SU-DHL-6 (cell line): ENCODE results near the gene FUCA2.

Experiments used
- H2AFZ ChIP-seq: fragments of 200-600 bp; sonication (generic); 2 replicates; pipeline ENCODE4 v1.6.1; 2014; ENCODE audit warnings: low read depth, mild to moderate bottlenecking, moderate library complexity, mixed read lengths, antibody characterized with exemption, low read length; ENCODE audit not compliant: severe bottlenecking
- H3F3A ChIP-seq: fragments of 200-600 bp; shearing (Covaris generic); 2 replicates; pipeline ENCODE4 v1.6.0; 2016; ENCODE audit warnings: antibody characterized with exemption, mild to moderate bottlenecking; ENCODE audit not compliant: insufficient read depth
- H3K27ac ChIP-seq: fragments of 200-600 bp; sonication (generic); 2 replicates; pipeline ENCODE4 v1.5.1; 2016; ENCODE audit warnings: low read depth, mild to moderate bottlenecking, low read length, moderate library complexity, mixed read lengths
- H3K27me3 ChIP-seq: fragments of 200-600 bp; sonication (generic), shearing (Covaris generic); 2 replicates; pipeline ENCODE4 v1.6.0; 2014; ENCODE audit warnings: mild to moderate bottlenecking, low read length
- H3K36me3 ChIP-seq: fragments of 200-600 bp; sonication (generic); 2 replicates; pipeline ENCODE4 v1.6.1; 2014; ENCODE audit warnings: mild to moderate bottlenecking, low read length, mixed read lengths
- H3K4me2 ChIP-seq: fragments of 300-600, 200-600 bp; shearing (Covaris generic), sonication (generic); 2 replicates; pipeline ENCODE4 v1.6.0; 2014; ENCODE audit warnings: low read length, low read depth, mild to moderate bottlenecking; ENCODE audit not compliant: poor library complexity, severe bottlenecking
- H3K4me3 ChIP-seq: fragments of 200-600 bp; sonication (generic); 2 replicates; pipeline ENCODE4 v1.5.1; 2014; ENCODE audit warnings: antibody characterized with exemption, low read length, mild to moderate bottlenecking, mixed read lengths; ENCODE audit not compliant: insufficient read depth, poor library complexity, severe bottlenecking
- H3K79me2 ChIP-seq: fragments of 200-600 bp; sonication (generic); 2 replicates; pipeline ENCODE4 v1.6.1; 2014; ENCODE audit warnings: mild to moderate bottlenecking, low read length, moderate library complexity; ENCODE audit not compliant: insufficient read depth
- H3K9ac ChIP-seq: fragments of 200-600 bp; sonication (generic); 2 replicates; pipeline ENCODE4 v1.7.0; 2014; ENCODE audit warnings: mild to moderate bottlenecking, low read length
- H3K9me2 ChIP-seq: fragments of 200-600 bp; sonication (generic); replicated peaks from 2 replicates; pipeline ENCODE4 v1.6.1; 2014; ENCODE audit warnings: low read length; ENCODE audit not compliant: insufficient read depth
- H3K9me3 ChIP-seq: fragments of 200-600 bp; sonication (generic); 2 replicates; pipeline ENCODE4 v1.6.1; 2014; ENCODE audit warnings: low read length, mixed read lengths; ENCODE audit not compliant: insufficient read depth
- H4K20me1 ChIP-seq: fragments of 200-600 bp; sonication (generic); 2 replicates; pipeline ENCODE4 v1.6.1; 2014; ENCODE audit warnings: low read depth, mild to moderate bottlenecking, antibody characterized with exemption, low read length, moderate library complexity, mixed read lengths
- CTCF ChIP-seq: fragments of 200-600 bp; sonication (generic); IDR thresholded peaks from one replicate; pipeline ENCODE4 v1.5.1; 2017; ENCODE audit warnings: antibody characterized with exemption, mild to moderate bottlenecking, low read length, moderate library complexity; ENCODE audit not compliant: insufficient read depth, poor library complexity, severe bottlenecking
- EZH2phosphoT487 ChIP-seq: fragments of 200-600 bp; sonication (generic), shearing (Covaris generic); conservative IDR thresholded peaks from 2 replicates; pipeline ENCODE4 v1.6.1; 2018; ENCODE audit warnings: mild to moderate bottlenecking, antibody characterized with exemption, low read length, moderate library complexity, mixed read lengths

Gene FUCA2

GRCh38 chr6:143540192-143540591 is 28.7 kb upstream of the FUCA2 start:
- no peaks in the 10 kb centered on the region for H3K9me2 ChIP-seq
- H2AFZ ChIP-seq = no peak overlapping the region
- no peaks in the 10 kb centered on the region for H3K9me3 ChIP-seq
- no peaks in the 10 kb centered on the region for H3K79me2 ChIP-seq
- H3K4me3 ChIP-seq = no peak overlapping the region
- no peak overlapping the region for H3K4me2 ChIP-seq
- no peaks in the 10 kb centered on the region; the same call in 1 of the 2 replicates for H3F3A ChIP-seq
- H3K9ac ChIP-seq = no peak overlapping the region
- no peaks in the 10 kb centered on the region for H3K36me3 ChIP-seq
- H3K27me3 ChIP-seq = no peaks in the 10 kb centered on the region
- no peaks in the 10 kb centered on the region for H4K20me1 ChIP-seq
- TF ChIP-seq CTCF = no peak
- no peak for TF ChIP-seq EZH2phosphoT487
- H3K27ac ChIP-seq = no peak overlapping the region

- no peak overlapping the region for H2AFZ ChIP-seq
- H3K4me2 ChIP-seq = no peak overlapping the region
- no peaks in the 10 kb centered on the region for H3K9me3 ChIP-seq
- no peaks in the 10 kb centered on the region for H3K9me2 ChIP-seq
- no peaks in the 10 kb centered on the region for H3K36me3 ChIP-seq
- H3K4me3 ChIP-seq = no peak overlapping the region
- no peaks in the 10 kb centered on the region for H4K20me1 ChIP-seq
- H3K27ac ChIP-seq = no peak overlapping the region
- no peaks in the 10 kb centered on the region for H3K79me2 ChIP-seq
- H3K9ac ChIP-seq = no peak overlapping the region
- H3K27me3 ChIP-seq = no peaks in the 10 kb centered on the region
- TF ChIP-seq EZH2phosphoT487 (no peak), CTCF (no peak)
- H3F3A ChIP-seq = no peaks in the 10 kb centered on the region; the same call in 1 of the 2 replicates
These were observed 28.2 kb upstream of the FUCA2 start for GRCh38 chr6:143539734-143540133.

DNA sequence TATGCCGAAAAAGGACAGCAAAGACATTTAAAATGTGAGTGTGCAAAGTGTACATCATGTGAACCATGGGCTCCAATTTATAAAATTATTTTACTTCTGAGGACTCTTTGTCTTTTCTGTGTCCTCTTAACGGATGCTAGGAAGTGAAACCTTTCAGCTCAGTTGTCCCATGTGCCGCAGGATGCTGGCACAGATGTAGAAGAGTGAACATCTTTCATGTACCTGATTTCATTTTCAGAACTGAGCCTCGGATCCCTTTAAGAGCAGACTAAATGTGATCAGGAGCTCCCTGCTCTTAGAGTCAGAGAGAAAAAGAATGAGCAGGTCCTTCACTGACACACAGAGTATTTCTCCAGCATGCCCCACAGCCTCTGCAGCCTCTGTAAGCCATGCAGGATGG is 27.6 kb upstream of the FUCA2 start:
- no peaks in the 10 kb centered on the region for H4K20me1 ChIP-seq
- H3K9me2 ChIP-seq = no peaks in the 10 kb centered on the region
- TF ChIP-seq CTCF = no peak
- no peak for TF ChIP-seq EZH2phosphoT487
- no peaks in the 10 kb centered on the region for H3K79me2 ChIP-seq
- H3K27ac ChIP-seq = no peak overlapping the region
- H3K9ac ChIP-seq = no peak overlapping the region
- no peak overlapping the region for H3K4me3 ChIP-seq
- H3K9me3 ChIP-seq = no peaks in the 10 kb centered on the region
- H3K36me3 ChIP-seq = no peaks in the 10 kb centered on the region
- H3K27me3 ChIP-seq = no peaks in the 10 kb centered on the region
- no peak overlapping the region for H2AFZ ChIP-seq
- H3F3A ChIP-seq = no peaks in the 10 kb centered on the region; the same call in 1 of the 2 replicates
- H3K4me2 ChIP-seq = no peak overlapping the region

GRCh38 chr6:143538374-143538773 is 26.9 kb upstream of the FUCA2 start:
- H3K9me3 ChIP-seq = no peaks in the 10 kb centered on the region
- H3K79me2 ChIP-seq = no peaks in the 10 kb centered on the region
- no peaks in the 10 kb centered on the region for H4K20me1 ChIP-seq
- H2AFZ ChIP-seq = no peak overlapping the region
- H3K27me3 ChIP-seq = no peaks in the 10 kb centered on the region
- TF ChIP-seq CTCF (no peak), EZH2phosphoT487 (no peak)
- H3K4me2 ChIP-seq = no peak overlapping the region
- no peaks in the 10 kb centered on the region for H3K36me3 ChIP-seq
- H3K4me3 ChIP-seq = no peak overlapping the region
- H3K9me2 ChIP-seq = no peaks in the 10 kb centered on the region
- H3K9ac ChIP-seq = no peak overlapping the region
- H3F3A ChIP-seq = no peaks in the 10 kb centered on the region; the same call in 1 of the 2 replicates
- no peak overlapping the region for H3K27ac ChIP-seq
